Measurements from ENCODE around the gene CDH5. TPM values are rescaled to one million over a fixed set of nuclear protein-coding genes. Genes with fewer than 3 reads are reported as not detected.

The CDH5 gene
- total RNA-seq, 1 donor from 2014 or later, result not detected

DNA sequence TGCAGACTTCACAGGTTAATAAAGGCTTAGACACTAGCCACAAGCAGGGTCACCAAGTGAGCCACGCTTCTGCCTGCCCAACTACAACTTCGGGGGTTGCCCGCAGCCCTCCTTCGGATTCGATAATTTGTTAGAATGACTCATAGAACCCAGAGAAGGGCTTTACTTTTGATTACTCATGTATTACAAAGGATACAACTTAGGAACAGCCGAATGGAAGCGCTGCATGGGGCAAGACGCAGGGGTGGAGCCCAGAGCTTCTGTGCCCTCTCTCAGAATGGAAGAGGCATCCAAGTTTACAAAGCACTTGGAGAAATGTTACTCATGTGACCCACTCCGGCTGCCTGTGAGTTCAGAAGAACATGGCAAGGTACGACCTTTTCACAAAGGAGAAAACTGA is 7.5 kb upstream of the CDH5 start:
- DNase-seq (ENCODE audit: low spot score), result no peak
- Mint-ChIP-seq H3K4me3 (ENCODE audit: low read depth) (no peak overlapping the region), H3K4me1 (ENCODE audit: low read depth) (no peaks in the 10 kb centered on the region), H3K36me3 (ENCODE audit: low read depth) (no peaks in the 10 kb centered on the region), H3K9me3 (no peaks in the 10 kb centered on the region), H3K27me3 (ENCODE audit: low read depth) (peaks cover 33% of the 10 kb centered on the region), H3K27ac (no peak overlapping the region)
- intact Hi-C loops (cut with micrococcal nuclease), result no loop called here

DNA sequence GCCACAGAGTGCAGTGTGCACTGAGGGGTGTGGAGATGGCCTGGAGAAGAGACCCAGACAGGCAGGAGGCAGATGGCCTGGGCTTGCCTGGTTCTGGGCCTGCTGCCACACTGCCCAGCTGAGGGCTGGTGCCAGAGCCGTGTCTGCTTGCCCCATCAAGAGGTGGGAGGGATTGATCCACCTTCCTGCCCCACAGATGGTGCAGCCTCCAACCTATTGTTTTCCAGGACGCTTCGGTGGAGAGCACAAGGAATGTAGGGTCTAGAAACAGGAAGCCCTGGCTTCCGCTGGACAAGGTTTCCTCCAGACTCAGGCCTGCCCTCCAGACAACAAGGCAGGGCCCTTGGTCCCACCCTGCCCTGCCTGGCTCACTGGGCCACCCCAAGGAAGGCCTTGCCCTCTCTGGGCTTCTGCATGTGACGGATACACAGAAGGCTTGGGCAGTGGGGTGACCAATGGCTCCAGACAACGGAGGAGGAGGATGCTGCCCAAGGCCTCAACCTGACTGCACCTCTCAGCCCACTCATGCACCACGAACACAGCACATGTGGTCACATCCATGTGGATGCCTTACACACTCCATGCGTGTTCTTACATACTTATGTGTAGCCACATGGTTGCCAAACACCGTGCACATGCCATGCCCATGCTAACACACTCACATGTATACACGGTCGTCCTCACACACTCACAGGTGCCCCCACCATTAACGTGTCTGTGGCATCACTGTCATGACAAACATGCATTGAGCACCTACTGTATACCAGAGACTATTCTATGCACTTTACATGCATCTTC is 6.5 kb upstream of the CDH5 start:
- H3K4me1 Mint-ChIP-seq (ENCODE audit: low read depth), result no peaks in the 10 kb centered on the region
- intact Hi-C loops (cut with micrococcal nuclease), result no loop called here
- H3K36me3 Mint-ChIP-seq (ENCODE audit: low read depth), result no peaks in the 10 kb centered on the region
- H3K27me3 Mint-ChIP-seq (ENCODE audit: low read depth), result peaks cover 31% of the 10 kb centered on the region
- H3K4me3 Mint-ChIP-seq (ENCODE audit: low read depth), result no peak overlapping the region
- DNase-seq (ENCODE audit: low spot score), result no peak
- no peaks in the 10 kb centered on the region for H3K9me3 Mint-ChIP-seq
- no peak overlapping the region for H3K27ac Mint-ChIP-seq

DNA sequence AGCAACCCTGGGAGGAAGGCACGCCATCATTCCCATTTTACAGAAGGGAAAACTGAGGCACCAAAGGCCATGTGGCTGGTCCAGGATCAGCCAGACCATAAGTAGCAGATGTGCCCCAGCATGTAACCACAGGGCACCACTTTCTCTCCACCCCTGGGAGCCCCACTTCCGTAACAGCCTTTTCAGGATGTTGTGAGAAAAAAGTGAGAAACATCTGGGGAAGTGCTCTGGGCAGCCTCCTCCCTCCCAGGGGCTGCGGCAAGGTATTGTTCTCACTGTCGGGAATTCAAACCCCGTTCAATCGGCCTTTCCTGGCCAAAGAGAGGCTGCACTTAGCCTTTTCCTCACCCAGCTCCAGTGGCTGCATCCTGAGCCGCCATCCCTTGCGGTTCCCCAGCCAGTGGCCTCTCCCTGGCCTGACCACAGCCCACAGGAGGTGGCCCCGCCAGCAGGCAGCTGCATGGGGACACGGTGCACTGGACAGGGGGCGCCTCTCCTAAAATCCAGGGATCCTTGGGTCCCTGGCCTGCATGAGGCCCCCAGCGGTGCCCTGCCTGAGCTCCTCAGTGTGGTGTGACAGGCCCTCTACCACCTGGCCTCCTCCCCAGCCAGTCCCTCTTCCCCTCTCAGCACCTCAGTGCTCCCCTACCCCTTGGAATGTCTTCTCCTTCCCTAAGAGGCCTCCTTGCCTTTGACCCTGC is 5.7 kb upstream of the CDH5 start:
- Mint-ChIP-seq H3K4me1 (ENCODE audit: low read depth) (no peaks in the 10 kb centered on the region), H3K9me3 (no peaks in the 10 kb centered on the region), H3K27ac (no peak overlapping the region), H3K4me3 (ENCODE audit: low read depth) (no peak overlapping the region), H3K27me3 (ENCODE audit: low read depth) (peaks cover 38% of the 10 kb centered on the region), H3K36me3 (ENCODE audit: low read depth) (no peaks in the 10 kb centered on the region)
- no peak for DNase-seq (ENCODE audit: low spot score)
- intact Hi-C loops (cut with micrococcal nuclease), result no loop called here

DNA sequence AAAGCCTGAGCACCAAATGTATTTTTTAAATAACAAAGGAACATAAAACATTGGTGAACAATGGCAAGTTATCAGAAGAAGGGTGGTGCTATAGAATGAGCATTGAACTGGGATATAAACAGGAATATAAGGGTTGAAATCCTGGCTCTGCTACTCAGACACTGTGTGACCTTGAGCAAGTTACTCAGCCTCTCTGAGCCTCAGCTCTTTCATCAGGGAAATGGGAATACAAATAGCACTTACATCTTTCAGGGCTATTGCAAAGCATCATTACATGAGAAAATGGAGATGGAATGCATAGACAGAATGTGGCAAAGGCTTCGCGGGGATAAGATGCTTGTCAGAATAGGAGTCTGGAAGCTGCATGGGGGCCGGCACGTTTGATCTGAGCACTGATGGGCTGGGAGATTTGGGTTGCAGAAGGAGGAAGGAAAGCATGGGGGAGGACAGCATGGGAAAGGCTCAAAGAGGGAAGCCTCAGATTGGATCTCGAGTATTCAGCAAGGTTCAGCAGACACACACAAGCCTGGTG is 4.8 kb upstream of the CDH5 start:
- Mint-ChIP-seq H3K9me3 (no peaks in the 10 kb centered on the region), H3K27ac (no peak overlapping the region), H3K4me3 (ENCODE audit: low read depth) (no peak overlapping the region), H3K36me3 (ENCODE audit: low read depth) (no peaks in the 10 kb centered on the region), H3K27me3 (ENCODE audit: low read depth) (peaks cover 39% of the 10 kb centered on the region), H3K4me1 (ENCODE audit: low read depth) (no peaks in the 10 kb centered on the region)
- no peak for DNase-seq (ENCODE audit: low spot score)
- intact Hi-C loops (cut with micrococcal nuclease), result no loop called here

DNA sequence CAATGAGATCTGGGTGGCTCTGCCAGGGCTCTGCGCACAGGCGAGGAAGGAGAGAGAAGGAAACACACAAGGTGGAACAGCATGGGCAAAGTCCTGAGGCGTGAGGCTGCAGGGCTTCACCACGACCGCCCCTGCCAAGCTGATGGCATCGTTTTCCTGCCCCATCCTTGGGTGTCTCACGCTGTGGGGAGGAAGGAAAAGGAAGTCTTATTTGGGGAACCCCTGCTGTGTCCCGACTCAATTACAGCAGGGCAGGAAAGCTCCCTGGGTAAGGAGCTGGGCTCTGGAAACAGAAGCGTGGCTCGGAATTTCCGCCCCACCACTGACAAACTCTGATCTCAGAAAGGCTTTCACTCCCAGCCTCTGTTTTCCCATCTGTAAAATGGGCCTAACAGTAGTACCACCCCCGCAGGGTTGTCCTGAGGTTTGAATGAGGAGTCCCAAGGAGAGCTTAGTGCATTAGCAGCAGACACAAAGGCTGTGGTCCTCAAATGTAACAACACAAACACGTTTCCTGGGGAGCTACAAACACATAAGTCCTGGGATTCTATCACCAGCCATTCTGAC is 3.2 kb upstream of the CDH5 start:
- no peak for DNase-seq (ENCODE audit: low spot score)
- Mint-ChIP-seq H3K36me3 (ENCODE audit: low read depth) (no peaks in the 10 kb centered on the region), H3K27me3 (ENCODE audit: low read depth) (peaks cover 39% of the 10 kb centered on the region), H3K4me1 (ENCODE audit: low read depth) (no peaks in the 10 kb centered on the region), H3K27ac (no peak overlapping the region), H3K9me3 (no peaks in the 10 kb centered on the region), H3K4me3 (ENCODE audit: low read depth) (no peak overlapping the region)
- intact Hi-C loops (cut with micrococcal nuclease), result no loop called here

DNA sequence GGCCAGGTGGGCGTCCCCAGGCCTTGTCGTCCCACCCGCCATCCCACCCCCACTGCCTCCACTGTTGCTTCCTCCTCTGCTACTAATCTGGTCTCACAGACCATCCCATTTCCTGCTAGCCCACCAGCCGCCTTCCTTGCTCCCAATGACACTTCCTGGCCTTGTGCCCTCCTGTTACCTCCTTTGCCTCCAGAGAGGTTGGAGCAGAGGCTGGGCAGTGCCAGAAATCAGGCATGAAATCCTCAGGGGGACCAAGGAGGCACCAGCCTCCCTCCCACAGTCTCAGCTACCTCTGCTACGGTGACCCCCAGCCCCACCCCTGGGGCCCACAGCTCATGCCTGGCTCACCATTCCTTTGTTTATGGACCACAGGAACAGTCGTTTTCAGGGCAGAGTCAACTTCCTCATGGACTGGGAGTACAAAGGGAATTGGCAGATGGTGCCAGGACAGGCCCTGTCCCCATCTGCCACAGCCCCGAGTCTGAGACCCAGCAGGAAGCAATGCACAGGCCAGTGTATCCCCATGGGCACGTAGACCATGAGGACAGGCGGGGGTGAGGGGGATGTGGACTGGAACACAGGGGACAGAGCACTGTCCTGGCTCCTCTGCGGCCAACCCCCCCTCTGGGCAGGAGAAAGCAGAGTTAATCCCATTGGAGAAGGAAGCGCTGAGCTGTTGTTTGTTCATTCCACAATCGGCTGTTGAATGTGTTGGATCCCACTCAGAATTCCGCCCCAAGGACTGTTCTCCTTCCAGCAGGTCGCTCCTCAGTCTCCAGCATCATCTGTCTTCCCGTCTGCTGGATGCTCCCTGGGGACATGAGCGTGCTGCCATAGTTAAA is 2.2 kb upstream of the CDH5 start:
- intact Hi-C loops (cut with micrococcal nuclease), result no loop called here
- DNase-seq (ENCODE audit: low spot score), result no peak
- Mint-ChIP-seq H3K4me3 (ENCODE audit: low read depth) (no peak overlapping the region), H3K27ac (no peak overlapping the region), H3K36me3 (ENCODE audit: low read depth) (no peaks in the 10 kb centered on the region), H3K9me3 (no peaks in the 10 kb centered on the region), H3K27me3 (ENCODE audit: low read depth) (peaks cover 38% of the 10 kb centered on the region), H3K4me1 (ENCODE audit: low read depth) (peaks cover 4% of the 10 kb centered on the region)

- intact Hi-C loops (cut with micrococcal nuclease), result no loop called here
Observed at GRCh38 chr16:66364959-66365306, 1.6 kb upstream of the CDH5 start.

DNA sequence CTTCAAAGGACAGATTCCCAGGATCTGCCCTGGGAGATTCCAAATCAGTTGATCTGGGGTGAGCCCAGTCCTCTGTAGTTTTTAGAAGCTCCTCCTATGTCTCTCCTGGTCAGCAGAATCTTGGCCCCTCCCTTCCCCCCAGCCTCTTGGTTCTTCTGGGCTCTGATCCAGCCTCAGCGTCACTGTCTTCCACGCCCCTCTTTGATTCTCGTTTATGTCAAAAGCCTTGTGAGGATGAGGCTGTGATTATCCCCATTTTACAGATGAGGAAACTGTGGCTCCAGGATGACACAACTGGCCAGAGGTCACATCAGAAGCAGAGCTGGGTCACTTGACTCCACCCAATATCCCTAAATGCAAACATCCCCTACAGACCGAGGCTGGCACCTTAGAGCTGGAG is 840 bp upstream of the CDH5 start:
- H3K27ac Mint-ChIP-seq, result no peak overlapping the region
- H3K4me3 Mint-ChIP-seq (ENCODE audit: low read depth), result no peak overlapping the region
- intact Hi-C loops (cut with micrococcal nuclease), result no loop called here
- no peak for DNase-seq (ENCODE audit: low spot score)
- no peaks in the 10 kb centered on the region for H3K9me3 Mint-ChIP-seq
- peaks cover 35% of the 10 kb centered on the region for H3K27me3 Mint-ChIP-seq (ENCODE audit: low read depth)
- H3K4me1 Mint-ChIP-seq (ENCODE audit: low read depth), result peaks cover 4% of the 10 kb centered on the region
- H3K36me3 Mint-ChIP-seq (ENCODE audit: low read depth), result no peaks in the 10 kb centered on the region

More at GRCh38 chr16:66364959-66365306, 1.6 kb upstream of the CDH5 start:
- Mint-ChIP-seq H3K27ac (no peak overlapping the region), H3K4me3 (ENCODE audit: low read depth) (no peak overlapping the region), H3K36me3 (ENCODE audit: low read depth) (no peaks in the 10 kb centered on the region), H3K9me3 (no peaks in the 10 kb centered on the region), H3K4me1 (ENCODE audit: low read depth) (peaks cover 4% of the 10 kb centered on the region), H3K27me3 (ENCODE audit: low read depth) (peaks cover 35% of the 10 kb centered on the region)
- no peak for DNase-seq (ENCODE audit: low spot score)

DNA sequence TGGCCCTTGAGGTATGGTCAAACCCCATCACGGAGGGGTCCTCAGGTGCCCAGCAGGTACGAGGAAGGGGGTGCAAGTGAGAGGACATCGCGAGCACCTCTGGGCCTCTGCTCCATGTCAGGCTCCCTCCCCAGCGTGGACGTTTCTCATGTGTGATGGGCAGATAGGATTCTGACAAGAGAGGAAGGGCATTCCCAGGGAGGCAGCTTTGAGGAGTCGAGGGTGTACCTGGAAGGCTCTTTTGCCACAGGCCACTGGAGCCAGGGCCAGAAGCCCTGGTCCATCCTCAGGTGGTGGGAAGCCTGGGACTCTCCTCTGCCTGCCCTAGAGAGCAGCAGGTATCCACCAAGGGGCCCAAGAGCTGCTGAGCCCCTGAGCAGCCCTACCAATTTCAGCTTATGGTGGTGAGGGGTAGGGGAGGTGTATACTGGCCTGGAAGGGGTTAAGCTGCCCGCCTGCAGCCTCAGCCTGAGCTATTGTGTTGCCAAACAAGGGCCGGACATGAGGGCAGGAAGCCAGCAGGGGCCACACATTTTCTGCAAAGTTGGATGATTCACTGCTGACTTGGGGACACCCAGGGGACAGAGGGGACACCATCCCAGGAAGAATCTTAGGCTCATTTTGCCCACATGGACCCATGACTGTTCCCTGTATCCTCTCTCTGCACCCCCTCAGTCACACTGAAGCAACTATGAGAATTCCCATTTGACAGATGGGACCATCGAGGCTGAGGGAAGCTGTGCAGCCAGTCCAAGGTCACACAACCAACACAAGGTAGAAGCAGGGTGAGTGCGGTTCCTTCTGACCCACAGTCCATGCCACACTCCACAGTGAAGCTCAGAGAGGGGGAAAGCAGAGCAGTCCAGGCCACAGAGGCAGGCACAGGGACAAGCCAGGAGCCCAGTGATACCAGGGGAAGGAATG is 1.7 kb downstream of the CDH5 start:
- peaks cover 4% of the 10 kb centered on the region for H3K4me1 Mint-ChIP-seq (ENCODE audit: low read depth)
- H3K4me3 Mint-ChIP-seq (ENCODE audit: low read depth), result no peak overlapping the region

DNA sequence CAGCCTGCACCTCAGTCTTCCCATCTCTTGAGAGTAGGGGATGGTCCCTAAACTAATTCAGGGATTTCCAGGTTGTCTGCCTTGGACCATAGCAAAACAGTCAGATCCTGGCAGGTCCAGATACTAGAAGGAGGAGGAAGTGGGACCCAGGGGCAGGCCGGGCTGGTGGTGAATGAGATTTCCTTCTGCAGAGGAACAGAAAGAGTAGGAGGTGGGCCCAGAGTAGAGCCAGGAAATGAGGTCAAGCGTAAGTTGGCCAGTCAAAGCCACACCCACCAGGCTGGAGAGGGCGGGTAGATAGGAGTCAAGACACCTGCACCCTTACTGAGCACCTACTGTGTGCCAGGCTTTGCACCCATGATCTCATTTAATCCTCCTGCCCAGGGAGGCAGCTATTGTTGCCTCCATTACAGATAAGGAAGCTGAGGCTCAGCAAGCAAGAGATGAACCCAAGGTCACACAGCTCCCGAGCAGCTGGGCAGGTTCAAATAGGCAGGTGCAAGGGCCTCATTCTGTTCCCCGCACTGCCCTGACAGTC is 2.6 kb downstream of the CDH5 start:
- Mint-ChIP-seq H3K36me3 (ENCODE audit: low read depth) (no peaks in the 10 kb centered on the region), H3K9me3 (no peaks in the 10 kb centered on the region), H3K27me3 (ENCODE audit: low read depth) (peaks cover 13% of the 10 kb centered on the region), H3K4me1 (ENCODE audit: low read depth) (peaks cover 4% of the 10 kb centered on the region), H3K27ac (no peak overlapping the region), H3K4me3 (ENCODE audit: low read depth) (no peak overlapping the region)
- intact Hi-C loops (cut with micrococcal nuclease), result no loop called here
- DNase-seq (ENCODE audit: low spot score), result no peak

More for the DNA sequence above, 1.7 kb downstream of the CDH5 start:
- intact Hi-C loops (cut with micrococcal nuclease), result no loop called here
- no peak for DNase-seq (ENCODE audit: low spot score)
- no peaks in the 10 kb centered on the region for H3K9me3 Mint-ChIP-seq
- peaks cover 17% of the 10 kb centered on the region for H3K27me3 Mint-ChIP-seq (ENCODE audit: low read depth)
- H3K36me3 Mint-ChIP-seq (ENCODE audit: low read depth), result no peaks in the 10 kb centered on the region
- no peak overlapping the region for H3K27ac Mint-ChIP-seq

DNA sequence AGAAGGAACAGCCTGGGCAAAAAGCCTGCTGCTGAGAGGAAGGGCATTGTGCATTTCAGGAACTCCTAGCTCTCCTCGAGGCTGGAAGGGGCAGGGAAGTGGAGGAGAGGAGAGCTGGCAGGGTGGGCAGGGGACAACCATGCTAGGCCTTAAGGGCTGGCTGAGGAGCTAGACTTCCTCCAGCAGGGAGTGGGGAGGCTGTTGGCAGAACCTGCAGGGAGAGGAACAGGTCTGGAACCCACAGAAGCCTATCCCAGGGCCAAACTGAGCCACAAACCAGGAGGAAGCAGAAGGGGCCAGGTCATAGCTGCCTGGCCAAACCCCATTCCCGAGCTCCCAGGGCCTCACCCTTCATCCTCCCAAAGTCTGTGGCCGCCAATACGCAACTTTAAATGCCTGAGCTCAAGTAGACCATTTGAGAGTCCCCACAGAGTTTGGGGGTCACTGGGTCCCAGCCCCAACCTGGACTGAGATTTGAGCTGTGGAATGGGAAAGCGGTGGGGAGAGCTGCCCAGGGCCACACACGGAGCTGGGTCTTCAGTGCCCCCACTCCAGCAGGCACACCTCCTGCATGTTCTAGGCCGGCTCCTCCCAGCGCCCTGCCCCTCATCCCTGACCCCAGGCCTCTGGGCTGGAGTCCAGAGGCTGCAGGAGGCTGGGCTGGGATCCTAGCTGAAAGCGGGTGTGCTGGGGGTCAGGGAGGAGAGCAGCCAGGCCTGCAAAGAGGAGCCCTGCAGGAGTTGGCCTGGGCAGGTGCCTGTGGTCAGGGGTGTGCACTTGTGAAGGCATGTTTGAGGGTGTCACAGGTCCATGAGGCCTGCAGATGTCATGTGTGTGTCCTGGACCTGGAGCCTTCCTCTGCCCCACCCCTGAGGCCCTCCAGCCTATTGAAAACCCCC is 4.5 kb downstream of the CDH5 start:
- DNase-seq (ENCODE audit: low spot score), result no peak

More for the DNA sequence above, 4.5 kb downstream of the CDH5 start:
- no peaks in the 10 kb centered on the region for H3K36me3 Mint-ChIP-seq (ENCODE audit: low read depth)
- no peaks in the 10 kb centered on the region for H3K9me3 Mint-ChIP-seq
- H3K27me3 Mint-ChIP-seq (ENCODE audit: low read depth), result no peaks in the 10 kb centered on the region
- H3K4me3 Mint-ChIP-seq (ENCODE audit: low read depth), result no peak overlapping the region
- H3K4me1 Mint-ChIP-seq (ENCODE audit: low read depth), result peaks cover 4% of the 10 kb centered on the region
- no peak overlapping the region for H3K27ac Mint-ChIP-seq
- intact Hi-C loops (cut with micrococcal nuclease), result no loop called here
